Astrocyte of the hippocampus (primary cell): ENCODE data around the gene MIDN.

Source experiments
- DNase-seq: peaks from one replicate; pipeline ENCODE4 v3.0.0; 2011; ENCODE audit warnings: low read depth, low spot score

MIDN gene

GRCh38 chr19:1257475-1258162 lies 9.2 kb downstream of the MIDN start:
- DNase-seq, result no peak

- no peak for DNase-seq
Observed at GRCh38 chr19:1258163-1258492, 9.7 kb downstream of the MIDN start.

- no peak for DNase-seq
Observed at GRCh38 chr19:1258707-1259205, 10.4 kb downstream of the MIDN start.

- DNase-seq, result peak; percentile 66
Observed at GRCh38 chr19:1259206-1259875, 11.0 kb downstream of the MIDN start.

GRCh38 chr19:1259876-1260748 lies 11.7 kb downstream of the MIDN start:
- DNase-seq, result no peak

GRCh38 chr19:1260749-1261537 lies 12.6 kb downstream of the MIDN start:
- DNase-seq, result peak; percentile 99

GRCh38 chr19:1261538-1261797 lies 13.1 kb downstream of the MIDN start:
- no peak for DNase-seq

- DNase-seq, result peak; percentile 92
Observed at GRCh38 chr19:1261798-1262622, 13.6 kb downstream of the MIDN start.

- peak; percentile 16 for DNase-seq
Observed at GRCh38 chr19:1262623-1263123, 14.3 kb downstream of the MIDN start.

GRCh38 chr19:1263188-1263587 lies 14.8 kb downstream of the MIDN start:
- DNase-seq, result no peak

GRCh38 chr19:1264801-1265614 lies 16.6 kb downstream of the MIDN start:
- DNase-seq, result peak; percentile 93

- peak; percentile 72 for DNase-seq
Observed at GRCh38 chr19:1265615-1266128, 17.3 kb downstream of the MIDN start.

GRCh38 chr19:1266129-1266915 lies 17.9 kb downstream of the MIDN start:
- peak; percentile 93 for DNase-seq

- peak; percentile 87 for DNase-seq
Observed at GRCh38 chr19:1266916-1267476, 18.6 kb downstream of the MIDN start.

- DNase-seq, result peak; percentile 62
Observed at GRCh38 chr19:1267477-1268225, 19.3 kb downstream of the MIDN start.

- no peak for DNase-seq
Observed at GRCh38 chr19:1268226-1269064, 20.1 kb downstream of the MIDN start.

- DNase-seq, result peak; percentile 100
Observed at GRCh38 chr19:1269065-1269477, 20.7 kb downstream of the MIDN start, which contains the start of gene CIRBP. CIRBP (plus strand) TSS chr19:1269332; CDS start chr19:1270934, 1,602 bp downstream.
